ENCODE measurements around the gene CTSE. TPM values are rescaled to one million over a fixed set of nuclear protein-coding genes. Genes with fewer than 3 reads are reported as not detected.

CTSE gene
- total and polyA plus RNA-seq, 9 of the 15 experiments (the other 6 are each of a cell fraction or from before 2014, with no cell fraction given), result 0.04 to 0.18 (median 0.09) TPM; not detected in 4

GRCh38 chr1:206062464-206062863 lies 38.8 kb upstream of the CTSE start:
- FAIRE-seq (no peak), ATAC-seq (no peak), DNase-seq (ENCODE audit: extremely low read depth in 1 of 4, low spot score in 3 of 4) (no peak)
- Histone ChIP-seq H3K27ac (ENCODE audit: extremely low read depth, low read depth, low read length) (no peak overlapping the region), H3K4me1 (replicated peaks in 1 of 2; ENCODE audit: control insufficient read depth in 2 of 2, insufficient read depth in 2 of 2, low read length in 2 of 2) (peaks cover 6 to 10% of the 10 kb centered on the region in 2 experiments; a peak in 4 of 5 replicates), H3K36me3 (ENCODE audit: control insufficient read depth, insufficient read depth, low read length) (no peaks in the 10 kb centered on the region), H3K27me3 (ENCODE audit: control insufficient read depth in 2 of 2, insufficient read depth in 2 of 2, low read length in 2 of 2) (peaks cover 12 to 37% of the 10 kb centered on the region in 2 experiments; a peak in 4 of 5 replicates), H3K9ac (ENCODE audit: insufficient read depth in 1 of 2, low read depth in 2 of 2, low read length in 2 of 2) (no peak overlapping the region), H3K9me3 (replicated peaks; ENCODE audit: control insufficient read depth, insufficient read depth, low read depth, low read length) (0 out of 2 replicates have a peak, but pooled peaks cover 3% of the 10 kb centered on the region), H4K20me1 (replicated peaks; ENCODE audit: control insufficient read depth, insufficient read depth, low read length) (0 out of 2 replicates have a peak, but pooled peaks cover 8% of the 10 kb centered on the region), H3K9me1 (ENCODE audit: control insufficient read depth, insufficient read depth, low read length) (no peaks in the 10 kb centered on the region), H3K4me3 (no peak overlapping the region), H3K4me2 (ENCODE audit: insufficient read depth, low read length) (no peak overlapping the region), H3K79me2 (ENCODE audit: control insufficient read depth, insufficient read depth, low read length) (no peaks in the 10 kb centered on the region), H2AFZ (ENCODE audit: low read depth, low read length) (no peak overlapping the region)
- intact Hi-C loops (cut with micrococcal nuclease) (no loop called here), in situ Hi-C loops (cut with MboI) (no loop called here)
- 4% methylated on average over 6 of the region's 6 CpGs for WGBS (ENCODE audit: insufficient coverage, low coverage, missing lambda C conversion rate)
- POLR2A ChIA-PET, result interaction anchor here (0.7 kb wide), 1 partner anchor 11 kb away, joined by 3 read pairs; no protein-coding TSS in a partner anchor
- TF ChIP-seq BHLHE40 (IDR thresholded peaks at IDR 0.05; ENCODE audit: low read length) (peak; percentile 75), GTF2B (IDR thresholded peaks at IDR 0.05; ENCODE audit: extremely low read depth, insufficient read length) (no peak), L3MBTL2 (IDR thresholded peaks at IDR 0.05) (peak; percentile 54)
- BruUV-seq (replicated peaks), result no TSS peak
- CTCF ChIA-PET (ENCODE audit: low intra/inter-chr PET ratio), result no interaction called here

GRCh38 chr1:206060844-206061243 lies 37.1 kb upstream of the CTSE start:
- in situ Hi-C loops (cut with MboI), result no loop called here
- Histone ChIP-seq H2AFZ (ENCODE audit: low read depth, low read length) (no peak overlapping the region), H3K9ac (ENCODE audit: insufficient read depth in 1 of 2, low read depth in 2 of 2, low read length in 2 of 2) (no peak overlapping the region), H3K27me3 (ENCODE audit: control insufficient read depth in 2 of 2, insufficient read depth in 2 of 2, low read length in 2 of 2) (peaks cover 19 to 46% of the 10 kb centered on the region in 2 experiments; a peak in 4 of 5 replicates), H3K4me1 (replicated peaks in 1 of 2; ENCODE audit: control insufficient read depth in 2 of 2, insufficient read depth in 2 of 2, low read length in 2 of 2) (no peaks in the 10 kb centered on the region), H4K20me1 (replicated peaks; ENCODE audit: control insufficient read depth, insufficient read depth, low read length) (0 out of 2 replicates have a peak, but pooled peaks cover 3% of the 10 kb centered on the region), H3K4me2 (ENCODE audit: insufficient read depth, low read length) (no peak overlapping the region), H3K9me1 (ENCODE audit: control insufficient read depth, insufficient read depth, low read length) (no peaks in the 10 kb centered on the region), H3K9me3 (replicated peaks; ENCODE audit: control insufficient read depth, insufficient read depth, low read depth, low read length) (0 out of 2 replicates have a peak, but pooled peaks cover 3% of the 10 kb centered on the region), H3K27ac (ENCODE audit: extremely low read depth, low read depth, low read length) (no peak overlapping the region), H3K79me2 (ENCODE audit: control insufficient read depth, insufficient read depth, low read length) (no peaks in the 10 kb centered on the region), H3K4me3 (no peak overlapping the region), H3K36me3 (ENCODE audit: control insufficient read depth, insufficient read depth, low read length) (no peaks in the 10 kb centered on the region)
- TF ChIP-seq VEZF1 (CRISPR knock-in tag; IDR thresholded peaks at IDR 0.05) (peak; percentile 13; the same call in 1 of the 2 replicates), TAF9B (IDR thresholded peaks at IDR 0.05; ENCODE audit: partially characterized antibody) (no peak)
- BruUV-seq (replicated peaks), result no TSS peak
- POLR2A ChIA-PET, result interaction anchor here (0.8 to 1.5 kb wide), 3 partner anchors 8 to 20 kb away, joined by 3 to 8 read pairs (median 3); no protein-coding TSS in a partner anchor
- no peak for DNase-seq (ENCODE audit: extremely low read depth in 1 of 4, low spot score in 3 of 4)
- FAIRE-seq, result no peak
- intact Hi-C loops (cut with micrococcal nuclease), result no loop called here
- WGBS (ENCODE audit: insufficient coverage, low coverage, missing lambda C conversion rate), result 2% methylated on average over 3 of the region's 3 CpGs
- CTCF ChIA-PET (ENCODE audit: low intra/inter-chr PET ratio), result no interaction called here
- no peak for ATAC-seq
